ENCODE measurements around the gene CREBBP. TPM values are rescaled to one million over a fixed set of nuclear protein-coding genes. Genes with fewer than 3 reads are reported as not detected.
A peak's percentile ranks its signal among the peaks of the same experiment; 100 is the strongest.

The CREBBP gene
- total and polyA plus RNA-seq, 4 donors = 16.0 to 155 (median 36.1) TPM

- Histone ChIP-seq H3K9me3 (ENCODE audit: control insufficient read depth in 4 of 4, insufficient read depth in 3 of 4, low read length in 3 of 4) (no peaks in the 10 kb centered on the region), H3K4me1 (ENCODE audit: control insufficient read depth in 5 of 5, insufficient read depth in 5 of 5, low read length in 5 of 5) (peaks cover 0 to 22% (median 6%) of the 10 kb centered on the region in 5 donors), H3K4me3 (no peak overlapping the region), H3K27me3 (ENCODE audit: control insufficient read depth in 3 of 3, insufficient read depth in 3 of 3, low read length in 2 of 3) (no peaks in the 10 kb centered on the region), H3K27ac (ENCODE audit: low read depth in 1 of 2, low read length in 1 of 2) (no peak overlapping the region), H3K36me3 (ENCODE audit: control insufficient read depth in 4 of 4, insufficient read depth in 4 of 4, low read length in 4 of 4) (peaks cover 2 to 24% (median 20%) of the 10 kb centered on the region in 4 donors), H3K9ac (ENCODE audit: insufficient read depth in 1 of 2, low read length in 2 of 2) (no peak overlapping the region)
- ATAC-seq (ENCODE audit: insufficient read depth, low FRiP score) = no peak
- no peak for DNase-seq
- TF ChIP-seq, protein P1, sequence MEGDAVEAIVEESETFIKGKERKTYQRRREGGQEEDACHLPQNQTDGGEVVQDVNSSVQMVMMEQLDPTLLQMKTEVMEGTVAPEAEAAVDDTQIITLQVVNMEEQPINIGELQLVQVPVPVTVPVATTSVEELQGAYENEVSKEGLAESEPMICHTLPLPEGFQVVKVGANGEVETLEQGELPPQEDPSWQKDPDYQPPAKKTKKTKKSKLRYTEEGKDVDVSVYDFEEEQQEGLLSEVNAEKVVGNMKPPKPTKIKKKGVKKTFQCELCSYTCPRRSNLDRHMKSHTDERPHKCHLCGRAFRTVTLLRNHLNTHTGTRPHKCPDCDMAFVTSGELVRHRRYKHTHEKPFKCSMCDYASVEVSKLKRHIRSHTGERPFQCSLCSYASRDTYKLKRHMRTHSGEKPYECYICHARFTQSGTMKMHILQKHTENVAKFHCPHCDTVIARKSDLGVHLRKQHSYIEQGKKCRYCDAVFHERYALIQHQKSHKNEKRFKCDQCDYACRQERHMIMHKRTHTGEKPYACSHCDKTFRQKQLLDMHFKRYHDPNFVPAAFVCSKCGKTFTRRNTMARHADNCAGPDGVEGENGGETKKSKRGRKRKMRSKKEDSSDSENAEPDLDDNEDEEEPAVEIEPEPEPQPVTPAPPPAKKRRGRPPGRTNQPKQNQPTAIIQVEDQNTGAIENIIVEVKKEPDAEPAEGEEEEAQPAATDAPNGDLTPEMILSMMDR (IDR thresholded peaks at IDR 0.05; ENCODE audit: control extremely low read depth, extremely low read depth) = no peak
Measured at GRCh38 chr16:3846087-3846486, 34.4 kb downstream of the CREBBP start.

DNA sequence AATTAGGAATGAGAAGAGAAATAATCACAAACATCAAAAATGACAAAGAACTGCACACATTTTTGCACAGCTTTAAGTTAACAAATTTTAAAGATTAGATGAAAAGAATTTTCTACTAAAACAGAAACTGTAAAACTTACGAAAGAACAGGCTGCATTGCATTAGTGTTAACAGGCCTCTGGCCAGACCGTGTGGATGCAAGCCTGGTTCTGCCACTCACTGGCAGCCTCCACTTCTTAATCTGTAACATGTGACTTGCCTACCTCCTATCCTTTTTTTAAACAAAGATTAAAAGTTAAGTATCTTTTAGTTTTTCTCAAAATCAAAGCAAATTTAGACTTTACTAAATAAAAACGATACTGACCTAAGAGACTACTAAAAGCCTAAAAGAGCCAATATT, 37.5 kb downstream of the CREBBP start:
- Histone ChIP-seq H3K36me3 (ENCODE audit: control insufficient read depth in 4 of 4, insufficient read depth in 4 of 4, low read length in 4 of 4) (peaks cover 2 to 14% (median 5%) of the 10 kb centered on the region in 4 donors), H3K4me3 (no peak overlapping the region), H3K27me3 (ENCODE audit: control insufficient read depth in 3 of 3, insufficient read depth in 3 of 3, low read length in 2 of 3) (no peaks in the 10 kb centered on the region), H3K9me3 (ENCODE audit: control insufficient read depth in 4 of 4, insufficient read depth in 3 of 4, low read length in 3 of 4) (no peaks in the 10 kb centered on the region), H3K27ac (ENCODE audit: low read depth in 1 of 2, low read length in 1 of 2) (peak overlapping the region in 1 of 2 donors; percentile 22), H3K9ac (ENCODE audit: insufficient read depth in 1 of 2, low read length in 2 of 2) (no peak overlapping the region), H3K4me1 (ENCODE audit: control insufficient read depth in 5 of 5, insufficient read depth in 5 of 5, low read length in 5 of 5) (peaks cover 0 to 10% (median 3%) of the 10 kb centered on the region in 5 donors)
- no peak for DNase-seq
- no peak for ATAC-seq (ENCODE audit: insufficient read depth, low FRiP score)
- 53 to 58% methylated on average over 3 of the region's 3 CpGs for WGBS, 2 donors
- TF ChIP-seq, protein P1 (IDR thresholded peaks at IDR 0.05; ENCODE audit: control extremely low read depth, extremely low read depth) = no peak

GRCh38 chr16:3841729-3842508, 38.6 kb downstream of the CREBBP start:
- H3K4me1 ChIP-seq (ENCODE audit: control insufficient read depth in 5 of 5, insufficient read depth in 5 of 5, low read length in 5 of 5) = peaks cover 0 to 10% (median 3%) of the 10 kb centered on the region in 5 donors

More at GRCh38 chr16:3841729-3842508, 38.6 kb downstream of the CREBBP start:
- no peak overlapping the region for H3K4me3 ChIP-seq
- no peak overlapping the region for H3K27ac ChIP-seq (ENCODE audit: low read depth in 1 of 2, low read length in 1 of 2)
- TF ChIP-seq, protein P1 (IDR thresholded peaks at IDR 0.05; ENCODE audit: control extremely low read depth, extremely low read depth) = no peak
- 42 to 55% methylated on average over 10 of the region's 10 CpGs for WGBS, 2 donors
- ATAC-seq (ENCODE audit: insufficient read depth, low FRiP score) = no peak
- H3K9ac ChIP-seq (ENCODE audit: insufficient read depth in 1 of 2, low read length in 2 of 2) = no peak overlapping the region
- peaks cover 0 to 12% (median 1%) of the 10 kb centered on the region in 4 donors for H3K36me3 ChIP-seq (ENCODE audit: control insufficient read depth in 4 of 4, insufficient read depth in 4 of 4, low read length in 4 of 4)
- H3K27me3 ChIP-seq (ENCODE audit: control insufficient read depth in 3 of 3, insufficient read depth in 3 of 3, low read length in 2 of 3) = no peaks in the 10 kb centered on the region
- DNase-seq = no peak
- H3K9me3 ChIP-seq (ENCODE audit: control insufficient read depth in 4 of 4, insufficient read depth in 3 of 4, low read length in 3 of 4) = no peaks in the 10 kb centered on the region

All from lung (tissue), 12 donors.